A549 treated with AZD2906 at 1 μM for 4 hours (cell line): ENCODE data around the gene SLC10A7. TPM values are rescaled to one million over a fixed set of nuclear protein-coding genes. Genes with fewer than 3 reads are reported as not detected.

Experiments
- total RNA-seq: library from RNA; stranded (reverse); fragments of 200-300 nt; extraction: Qiagen RNA extraction; gene quantifications from 5 replicates; pipeline ENCODE4 v1.2.3, GENCODE V29; 2022

SLC10A7 gene, protein sequence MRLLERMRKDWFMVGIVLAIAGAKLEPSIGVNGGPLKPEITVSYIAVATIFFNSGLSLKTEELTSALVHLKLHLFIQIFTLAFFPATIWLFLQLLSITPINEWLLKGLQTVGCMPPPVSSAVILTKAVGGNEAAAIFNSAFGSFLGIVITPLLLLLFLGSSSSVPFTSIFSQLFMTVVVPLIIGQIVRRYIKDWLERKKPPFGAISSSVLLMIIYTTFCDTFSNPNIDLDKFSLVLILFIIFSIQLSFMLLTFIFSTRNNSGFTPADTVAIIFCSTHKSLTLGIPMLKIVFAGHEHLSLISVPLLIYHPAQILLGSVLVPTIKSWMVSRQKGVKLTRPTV
- total RNA-seq, result 2.0 to 2.6 TPM (median 2.4 TPM) in 5 replicates

DNA sequence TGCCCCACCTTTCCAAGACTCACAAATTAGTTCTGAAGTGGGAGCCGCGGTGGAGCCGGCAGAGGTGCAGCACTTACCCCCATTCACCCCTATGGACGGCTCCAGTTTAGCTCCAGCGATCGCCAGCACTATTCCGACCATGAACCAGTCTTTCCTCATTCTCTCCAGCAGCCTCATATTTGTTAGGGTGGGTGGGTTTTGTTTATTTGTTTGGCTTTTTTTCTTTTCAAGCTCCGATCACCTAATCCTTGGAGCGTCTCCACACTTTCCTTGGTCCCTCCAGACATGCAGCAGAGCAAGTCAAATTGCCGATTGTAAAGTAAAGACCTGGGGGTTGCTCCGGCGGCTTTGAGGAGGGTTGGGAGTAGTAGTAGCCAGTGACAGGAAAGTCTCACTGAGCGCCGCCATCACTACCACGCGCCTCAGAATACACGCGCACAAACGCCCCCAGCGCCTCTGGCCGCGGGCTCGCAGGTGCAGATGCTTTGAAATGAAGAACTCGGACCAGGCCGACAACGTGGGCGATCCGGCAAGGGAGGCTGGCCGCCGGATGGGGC, at the start of gene SLC10A7:
SLC10A7 (minus strand) TSS at position 400 of the 557 bp plus-strand sequence; CDS start at position 177, 223 bp downstream.

DNA sequence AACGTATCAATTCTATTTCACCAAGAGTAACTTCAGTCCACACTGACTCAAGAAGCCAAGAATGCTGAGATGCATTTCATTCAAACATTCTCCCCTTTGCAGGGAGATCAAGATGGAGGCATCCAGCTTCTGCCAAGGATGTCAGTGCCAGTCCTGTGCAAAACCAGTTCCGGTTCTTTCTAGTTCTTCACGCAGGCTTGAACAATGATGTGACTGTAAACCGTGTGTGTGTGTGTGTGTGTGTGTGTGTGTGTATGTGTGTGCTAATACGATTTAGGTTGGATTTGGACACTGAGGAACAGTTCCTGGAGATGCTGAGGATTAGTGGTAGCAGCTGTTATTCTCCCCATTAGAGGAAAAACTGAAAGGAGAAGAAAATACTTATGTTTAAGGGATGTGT, 307.5 kb downstream of the SLC10A7 start, which contains the start of gene REELD1:
REELD1 (plus strand) TSS at position 301 of the 400 bp plus-strand sequence. CDS start 2,415 bp downstream, outside the sequence.

Other genes with a start within 250 kb of the SLC10A7 start
- not detected in 5 replicates for gene POU4F2, start 117.0 kb upstream of the SLC10A7 start, total RNA-seq